Mammary epithelial cell (primary cell): ENCODE results near the gene RACGAP1.

Source experiments
- CTCF ChIP-seq, 2 donors: IDR thresholded peaks in 1 of 2; conservative IDR thresholded peaks in 1 of 2; 2 replicates each; pipeline ENCODE4 v1.5.1; 2011 to 2012; ENCODE audit warnings: inconsistent platforms in 2 of 2, low read length in 2 of 2, mild to moderate bottlenecking in 2 of 2, control low read depth in 1 of 2, low read depth in 1 of 2; ENCODE audit not compliant: insufficient read depth in 1 of 2; ENCODE audit errors: extremely low read depth in 1 of 2
- EZH2 ChIP-seq: IDR thresholded peaks from 2 replicates; pipeline ENCODE4 v1.6.1; 2012; ENCODE audit warnings: low read length, inconsistent platforms, borderline replicate concordance

GRCh38 chr12:50032854-50033581 is 7.7 kb upstream of the RACGAP1 start:
- TF ChIP-seq CTCF (conservative IDR thresholded peaks at IDR 0.05 in 1 of 2, IDR thresholded peaks at IDR 0.05 in 1 of 2; ENCODE audit: extremely low read depth in 1 of 2, insufficient read depth in 1 of 2, low read depth in 1 of 2, low read length in 2 of 2) (no peak), EZH2 (no peak)
